IPS-NIHi7 (cell line): ENCODE data around the gene ADGRD2.

ENCODE experiments used
- DNase-seq: peaks from one replicate; pipeline ENCODE4 v3.0.0; 2012; ENCODE audit warnings: mixed read lengths; ENCODE audit errors: extremely low spot score

The ADGRD2 gene

GRCh38 chr9:124511891-124512805 lies 61.9 kb downstream of the ADGRD2 start:
- DNase-seq, result no peak

DNA sequence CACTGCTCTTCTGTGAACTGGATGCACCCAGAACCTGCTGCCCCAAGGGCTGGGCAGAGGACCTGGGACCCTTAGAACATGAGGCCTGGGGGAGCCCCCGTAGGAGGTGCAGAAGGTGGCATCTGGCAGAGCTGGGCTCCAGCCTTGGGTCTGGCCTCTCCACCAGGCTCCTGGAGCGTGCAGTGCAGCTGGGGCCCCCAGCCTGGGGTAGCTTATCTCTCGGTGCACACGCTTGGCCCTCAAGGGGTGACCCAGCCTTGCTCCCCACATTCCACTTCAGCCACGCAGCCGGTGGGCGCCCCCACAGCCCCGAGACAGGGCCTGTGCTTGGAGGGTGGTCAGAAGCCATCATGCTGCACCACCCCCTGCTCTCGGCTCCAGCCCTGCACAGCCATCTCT lies 62.6 kb downstream of the ADGRD2 start:
- DNase-seq, result no peak

DNA sequence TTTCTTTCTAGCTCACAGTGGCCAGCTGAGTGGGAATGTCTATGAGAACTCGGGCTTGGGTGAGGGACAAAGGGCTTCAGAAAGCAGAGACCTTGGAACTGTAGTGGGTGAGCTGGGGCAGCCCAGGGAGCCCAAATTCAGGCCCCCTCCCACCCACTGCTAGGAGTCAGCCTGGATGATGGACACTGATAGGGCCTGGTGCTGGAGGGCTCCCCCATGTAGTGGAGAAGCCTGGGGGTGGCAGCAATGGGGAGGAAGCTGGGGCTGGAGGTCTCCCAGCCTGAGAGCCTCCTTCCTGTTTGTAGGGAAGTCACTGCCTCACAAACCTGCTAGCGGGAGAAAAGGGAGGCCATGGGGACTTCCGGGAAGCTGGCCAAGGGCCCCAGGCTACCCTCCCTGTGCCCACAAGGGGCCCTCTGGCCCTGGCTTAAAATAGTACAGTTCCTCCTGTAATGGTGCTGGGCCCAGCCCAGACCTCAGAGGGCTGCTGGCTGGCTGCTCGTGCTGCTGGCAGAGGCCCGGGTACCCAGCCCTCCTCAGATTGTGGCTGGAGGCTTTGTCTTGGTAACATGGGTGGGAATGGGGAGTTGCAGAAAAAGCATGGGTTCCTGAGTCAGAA lies 63.2 kb downstream of the ADGRD2 start:
- no peak for DNase-seq

DNA sequence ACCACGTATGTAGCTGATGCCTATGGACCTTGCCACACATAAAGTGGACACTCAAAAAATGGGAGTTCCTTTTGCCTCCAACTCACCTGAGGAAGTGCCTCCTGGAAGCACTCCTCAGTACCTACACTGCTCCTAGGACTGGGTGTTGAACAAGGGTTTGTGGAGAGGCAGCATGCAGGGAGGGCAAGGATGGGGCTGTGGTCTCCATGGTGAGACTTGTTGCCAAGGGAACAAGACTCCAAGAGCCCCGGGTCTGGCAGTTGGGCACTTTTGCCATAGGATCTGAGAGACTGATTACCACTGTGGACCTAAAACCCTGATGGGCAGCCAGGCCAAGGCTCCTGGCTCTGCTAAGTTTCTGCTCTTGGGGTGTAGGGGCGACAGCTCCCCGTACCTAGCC lies 63.9 kb downstream of the ADGRD2 start:
- DNase-seq, result no peak

DNA sequence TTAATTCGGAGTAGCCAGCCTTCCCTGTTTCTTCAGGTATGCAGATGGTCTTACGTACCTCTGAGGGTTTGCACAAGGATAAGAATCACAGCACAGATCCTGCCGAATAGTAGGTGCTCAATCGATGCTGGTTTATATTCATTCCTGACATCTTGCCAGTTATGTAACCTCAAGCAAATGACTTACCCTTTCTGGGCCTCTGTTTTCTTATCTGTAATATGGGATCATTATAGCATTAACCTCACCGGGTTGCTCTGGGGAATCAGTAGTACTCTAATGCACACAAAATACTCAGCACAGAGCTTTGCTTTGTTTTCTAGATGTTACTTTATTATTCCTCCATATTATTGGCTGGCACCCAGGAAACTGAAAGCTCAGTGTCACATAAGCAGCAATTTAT lies 64.6 kb downstream of the ADGRD2 start:
- DNase-seq, result no peak

DNA sequence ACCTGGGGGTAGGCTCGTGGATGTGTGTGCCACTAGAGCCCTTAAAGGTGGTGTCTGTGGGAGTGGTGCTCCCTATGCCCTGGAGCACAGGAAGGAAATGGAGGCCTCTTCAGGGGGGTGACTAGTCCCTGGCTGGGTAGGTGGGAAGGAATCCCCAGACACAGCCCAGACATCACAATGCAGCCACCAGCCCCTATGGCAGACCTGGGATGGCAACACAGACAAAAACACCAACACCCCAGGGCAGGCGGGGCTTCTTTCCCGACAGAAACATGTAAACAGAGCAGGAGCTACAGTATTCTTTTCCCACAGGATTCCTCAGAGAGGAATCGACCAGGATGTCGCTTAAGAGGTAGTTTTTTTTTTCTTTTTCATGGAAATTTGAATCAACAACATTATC lies 67.3 kb downstream of the ADGRD2 start:
- DNase-seq, result no peak

DNA sequence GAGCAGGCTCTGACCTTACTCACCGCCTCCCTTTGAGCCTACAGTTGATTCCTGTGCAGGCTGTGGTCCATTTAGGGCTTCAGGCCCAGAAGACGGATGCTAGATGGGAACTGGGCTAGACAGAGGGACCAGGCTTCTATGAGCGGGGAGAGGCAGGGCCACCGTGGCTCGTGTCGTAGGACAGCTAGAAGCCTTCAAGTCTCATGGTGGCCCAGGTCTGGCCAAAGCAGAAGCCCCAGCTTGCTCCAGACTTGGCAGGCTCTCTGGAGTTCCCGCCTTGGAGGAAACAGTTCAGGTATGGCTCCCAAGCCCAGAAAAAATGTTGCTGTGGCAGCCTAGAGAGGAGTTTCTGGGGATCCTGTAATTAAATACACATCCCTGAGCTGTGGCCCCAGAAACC lies 67.9 kb downstream of the ADGRD2 start:
- DNase-seq, result no peak

GRCh38 chr9:124520206-124520596 lies 70.0 kb downstream of the ADGRD2 start:
- no peak for DNase-seq

DNA sequence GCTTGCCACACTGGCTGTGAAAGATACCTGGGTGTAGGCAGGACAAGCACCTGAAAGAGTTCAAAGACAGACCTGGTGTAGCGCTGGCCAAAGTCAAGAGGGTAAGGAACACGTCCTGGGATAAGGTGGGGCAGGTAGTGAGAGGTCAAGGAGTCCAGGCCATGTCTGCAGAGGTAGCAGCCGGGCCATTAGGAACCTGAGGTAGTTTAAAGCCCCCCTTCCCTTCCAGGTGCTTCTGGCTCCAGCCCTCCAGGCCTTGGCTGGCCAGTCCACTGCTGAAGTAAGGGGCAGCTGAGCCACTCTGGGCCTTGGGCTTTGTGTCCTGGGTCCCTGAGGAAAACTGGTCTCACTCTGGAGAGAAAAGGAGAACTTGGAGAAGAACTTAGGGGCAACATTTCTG lies 70.9 kb downstream of the ADGRD2 start:
- DNase-seq, result no peak

GRCh38 chr9:124522121-124523098 lies 72.2 kb downstream of the ADGRD2 start:
- DNase-seq, result peak; percentile 78

DNA sequence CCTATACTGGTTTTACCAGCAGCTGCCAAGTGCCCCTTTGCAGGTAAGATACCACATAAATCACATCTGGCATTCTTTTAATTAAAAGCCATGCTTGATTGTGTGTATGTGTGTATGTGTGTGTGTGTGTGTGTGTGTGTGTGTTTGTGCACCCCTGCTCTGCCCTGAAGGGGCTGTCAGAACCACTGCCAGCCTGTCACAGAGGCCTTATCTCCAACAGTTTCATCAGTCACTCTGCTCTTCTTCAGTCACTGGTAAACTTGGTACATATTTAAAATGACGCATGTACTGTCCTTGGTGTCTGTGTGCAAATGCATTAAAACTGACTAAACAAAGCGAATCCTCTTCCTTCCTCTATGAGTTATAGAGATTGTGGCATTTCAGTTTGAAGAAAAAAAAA lies 75.9 kb downstream of the ADGRD2 start:
- DNase-seq, result no peak

DNA sequence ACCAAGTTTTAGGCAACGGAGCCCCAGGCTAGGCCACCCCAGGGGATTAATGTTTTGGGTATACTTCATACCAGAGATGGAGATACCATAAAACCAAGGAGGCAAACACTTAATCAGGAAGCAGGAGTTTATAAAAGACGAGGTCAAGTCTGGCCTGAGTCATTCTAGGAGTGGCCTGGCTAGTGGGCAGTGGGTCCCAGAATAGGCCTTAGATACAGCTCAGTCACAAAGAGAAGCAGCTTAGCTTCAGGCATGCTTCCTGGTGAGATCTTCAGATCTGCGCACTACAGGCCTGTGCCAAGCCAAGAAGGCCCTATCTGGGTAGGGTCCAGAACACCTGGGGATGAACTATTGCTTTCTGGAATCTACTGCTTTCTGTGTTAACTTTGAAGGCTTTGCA lies 77.5 kb downstream of the ADGRD2 start:
- no peak for DNase-seq
